ENCODE results near the gene ELOVL4.

GRCh38 chr6:79911992-79912391 lies 35.4 kb downstream of the ELOVL4 start:
- TF ChIP-seq, protein P1, sequence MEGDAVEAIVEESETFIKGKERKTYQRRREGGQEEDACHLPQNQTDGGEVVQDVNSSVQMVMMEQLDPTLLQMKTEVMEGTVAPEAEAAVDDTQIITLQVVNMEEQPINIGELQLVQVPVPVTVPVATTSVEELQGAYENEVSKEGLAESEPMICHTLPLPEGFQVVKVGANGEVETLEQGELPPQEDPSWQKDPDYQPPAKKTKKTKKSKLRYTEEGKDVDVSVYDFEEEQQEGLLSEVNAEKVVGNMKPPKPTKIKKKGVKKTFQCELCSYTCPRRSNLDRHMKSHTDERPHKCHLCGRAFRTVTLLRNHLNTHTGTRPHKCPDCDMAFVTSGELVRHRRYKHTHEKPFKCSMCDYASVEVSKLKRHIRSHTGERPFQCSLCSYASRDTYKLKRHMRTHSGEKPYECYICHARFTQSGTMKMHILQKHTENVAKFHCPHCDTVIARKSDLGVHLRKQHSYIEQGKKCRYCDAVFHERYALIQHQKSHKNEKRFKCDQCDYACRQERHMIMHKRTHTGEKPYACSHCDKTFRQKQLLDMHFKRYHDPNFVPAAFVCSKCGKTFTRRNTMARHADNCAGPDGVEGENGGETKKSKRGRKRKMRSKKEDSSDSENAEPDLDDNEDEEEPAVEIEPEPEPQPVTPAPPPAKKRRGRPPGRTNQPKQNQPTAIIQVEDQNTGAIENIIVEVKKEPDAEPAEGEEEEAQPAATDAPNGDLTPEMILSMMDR (IDR thresholded peaks at IDR 0.05), result no peak
- no peak for TF ChIP-seq POLR2A (IDR thresholded peaks at IDR 0.05)
